Measurements from ENCODE around the gene CDC25A.
"Not testable (repeated sequence)": the region's sequence is repeated elsewhere in the genome, so short reads cannot be mapped to it uniquely, and the experiment has no call there.

Gene CDC25A

GRCh38 chr3:48188266-48189201 is at the start of gene CDC25A:
CDC25A (minus strand) TSS chr3:48188417; CDS start chr3:48187947, 470 bp downstream.
- DNase-seq (ENCODE audit: low read depth, low spot score) = peak; percentile 99

DNA sequence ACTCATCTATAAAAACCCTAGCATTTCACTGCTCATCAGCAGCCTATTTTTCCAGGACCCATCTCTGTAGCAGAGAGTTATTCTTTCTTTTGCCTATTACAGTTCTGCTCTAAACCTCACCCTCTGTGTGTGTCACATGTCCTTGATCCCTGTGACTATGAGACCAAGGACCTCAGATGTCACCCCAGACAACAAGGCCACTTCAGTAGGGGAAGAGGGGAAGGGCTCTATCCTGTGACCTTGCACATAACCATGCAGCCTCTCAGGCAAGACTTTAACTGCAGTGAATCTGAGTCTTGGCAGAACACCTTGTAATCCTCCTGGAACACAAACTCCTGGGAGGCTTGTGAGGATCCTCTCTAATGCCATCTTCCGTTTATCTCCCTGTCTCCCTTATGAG is 48.3 kb upstream of the CDC25A start:
- DNase-seq (ENCODE audit: low read depth, low spot score) = no peak

DNA sequence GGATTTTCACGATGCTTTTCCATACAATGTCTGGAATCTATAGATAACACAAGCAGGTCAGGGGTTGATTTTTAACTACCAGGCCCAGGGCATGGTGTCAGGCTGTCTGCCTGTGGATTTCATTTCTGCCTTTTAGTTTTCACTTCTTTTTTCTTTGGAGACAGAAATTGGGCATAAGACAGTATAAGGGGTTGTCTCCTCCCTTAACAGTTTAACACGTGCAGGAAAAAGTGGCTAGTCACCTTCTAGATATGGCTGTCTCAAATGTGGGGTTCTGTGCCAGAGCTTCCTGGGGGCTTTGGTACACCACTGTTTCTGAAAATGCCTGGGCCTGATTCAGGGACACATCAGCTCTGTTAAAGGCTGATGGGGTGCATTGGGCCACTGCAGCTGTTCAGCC is 45.3 kb upstream of the CDC25A start:
- no peak for DNase-seq (ENCODE audit: low read depth, low spot score)

- DNase-seq (ENCODE audit: low read depth, low spot score) = peak; percentile 78
These were observed 44.5 kb upstream of the CDC25A start for GRCh38 chr3:48232734-48233133.

DNA sequence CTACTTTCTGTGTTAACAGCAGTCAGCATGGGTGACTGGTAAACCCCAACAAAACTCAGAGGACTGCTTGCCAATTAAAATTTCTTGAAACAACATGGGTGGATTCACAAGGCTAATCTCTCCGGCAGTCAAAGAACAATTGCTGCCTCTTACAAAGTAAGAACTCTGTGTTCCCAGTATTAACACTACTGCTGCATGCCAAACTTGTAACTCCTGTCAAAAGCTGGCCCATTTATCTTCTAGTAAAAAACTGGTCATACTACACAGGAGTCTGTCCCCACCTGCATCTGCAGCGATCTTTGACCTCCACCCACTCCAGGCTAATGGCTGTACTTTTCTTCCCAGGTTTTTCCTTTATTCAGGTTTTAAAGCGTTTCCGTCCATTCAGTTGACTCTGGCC is 44.0 kb upstream of the CDC25A start:
- no peak for DNase-seq (ENCODE audit: low read depth, low spot score)

DNA sequence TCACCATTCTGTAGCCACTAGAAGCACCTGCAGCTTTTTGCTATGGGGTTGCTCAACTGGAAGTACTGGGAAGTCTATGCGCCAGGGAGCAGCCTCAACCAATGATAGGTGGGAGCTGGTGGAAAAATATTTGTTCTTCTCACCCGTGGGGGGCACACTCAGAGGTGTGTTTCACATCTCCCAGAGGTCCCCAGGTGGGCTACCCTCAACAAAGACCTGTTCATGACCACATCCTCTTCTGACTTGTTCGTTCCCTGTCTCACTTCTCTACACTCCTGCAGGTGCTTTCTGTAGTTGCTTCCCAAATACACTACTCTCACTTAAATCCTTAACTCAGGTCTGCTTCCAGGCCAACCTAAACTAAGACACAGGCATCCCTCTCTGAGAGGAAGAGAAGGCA is 38.7 kb upstream of the CDC25A start:
- no peak for DNase-seq (ENCODE audit: low read depth, low spot score)

DNA sequence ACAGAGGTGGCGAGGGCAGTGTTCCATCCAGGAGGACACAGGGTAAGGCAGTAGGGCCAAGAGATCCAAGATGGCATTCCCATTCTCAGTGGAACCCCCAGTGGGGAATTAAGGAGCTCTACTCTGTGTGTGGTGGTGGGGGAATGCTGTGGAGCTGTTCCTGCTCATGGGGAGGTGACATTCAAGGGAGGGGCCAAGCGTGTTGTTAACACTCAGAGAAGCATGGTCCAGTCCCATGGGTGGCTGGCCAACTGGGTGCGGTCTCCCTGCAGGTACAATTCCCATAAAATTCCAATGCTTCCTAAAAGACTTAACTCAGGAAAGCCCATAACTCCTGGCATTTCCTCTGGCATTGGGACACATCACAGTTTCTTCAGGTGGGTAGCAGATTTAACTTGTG is 37.4 kb upstream of the CDC25A start:
- DNase-seq (ENCODE audit: low read depth, low spot score) = no peak

- DNase-seq (ENCODE audit: low read depth, low spot score) = no peak
These were observed 34.6 kb upstream of the CDC25A start, which contains the start of gene CAMP for GRCh38 chr3:48222616-48223513. CAMP (plus strand) TSS chr3:48223495; CDS start chr3:48223512, 17 bp downstream.

DNA sequence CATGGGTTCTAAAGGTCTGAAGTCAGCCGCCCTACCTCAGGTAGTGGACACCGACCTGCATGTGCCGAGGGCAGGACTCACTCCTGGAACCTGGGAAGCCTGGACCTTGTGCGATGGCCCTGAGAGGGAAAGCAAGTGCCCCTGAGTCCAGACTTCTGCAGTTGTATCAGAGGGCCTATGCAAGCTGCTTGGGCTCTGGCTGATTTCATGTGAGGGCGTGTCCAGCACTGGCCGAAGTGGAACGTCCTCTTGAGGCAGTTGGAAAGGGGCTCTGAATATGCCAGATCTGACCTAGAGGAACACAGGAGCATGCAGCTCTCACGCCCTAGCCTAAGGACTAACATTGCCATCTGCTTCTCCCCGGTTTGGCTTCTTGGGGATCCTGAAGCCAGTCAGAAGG is 32.5 kb upstream of the CDC25A start:
- DNase-seq (ENCODE audit: low read depth, low spot score) = no peak

- DNase-seq (ENCODE audit: low read depth, low spot score) = no peak
These were observed 31.3 kb upstream of the CDC25A start for GRCh38 chr3:48219543-48219942.

DNA sequence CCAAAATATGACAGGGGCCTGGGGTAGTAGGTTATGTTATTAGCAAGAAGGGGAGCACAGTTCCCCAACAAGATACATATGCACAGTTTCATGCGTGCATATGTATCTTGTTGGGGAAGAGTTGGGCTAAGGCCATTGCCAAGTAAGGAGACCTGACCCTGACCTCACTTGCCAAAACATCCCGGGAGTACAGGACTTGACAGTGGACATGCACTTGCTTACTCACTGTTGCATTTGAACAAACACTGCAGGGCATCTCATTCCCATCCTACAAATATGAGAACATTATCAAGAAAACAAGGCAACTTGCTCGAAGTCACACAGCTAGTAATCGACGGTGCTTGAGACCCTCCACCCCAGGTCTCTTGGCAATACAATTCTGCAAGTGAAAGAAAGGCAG is 30.3 kb upstream of the CDC25A start:
- no peak for DNase-seq (ENCODE audit: low read depth, low spot score)

GRCh38 chr3:48217449-48217848 is 29.2 kb upstream of the CDC25A start:
- DNase-seq (ENCODE audit: low read depth, low spot score) = no peak

DNA sequence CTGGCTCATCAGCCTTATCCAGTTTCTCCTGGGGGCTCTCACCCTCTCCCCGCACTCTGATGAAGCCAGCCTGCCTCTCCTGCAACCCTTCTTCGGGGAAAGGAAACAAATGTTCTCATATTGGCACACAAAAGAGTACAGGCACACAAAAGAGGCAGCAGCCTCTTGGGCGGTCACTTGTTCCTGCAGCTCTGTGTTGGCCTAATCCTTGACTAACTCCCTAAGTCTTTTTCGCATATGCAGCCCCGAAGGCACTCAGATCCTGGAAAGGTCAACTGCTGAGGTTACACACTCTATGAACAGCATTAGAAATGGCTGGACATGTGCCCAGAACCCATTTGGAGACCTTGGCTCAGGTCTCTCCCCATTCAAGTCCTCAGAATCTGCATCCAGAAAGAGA is 27.7 kb upstream of the CDC25A start:
- DNase-seq (ENCODE audit: low read depth, low spot score) = no peak

DNA sequence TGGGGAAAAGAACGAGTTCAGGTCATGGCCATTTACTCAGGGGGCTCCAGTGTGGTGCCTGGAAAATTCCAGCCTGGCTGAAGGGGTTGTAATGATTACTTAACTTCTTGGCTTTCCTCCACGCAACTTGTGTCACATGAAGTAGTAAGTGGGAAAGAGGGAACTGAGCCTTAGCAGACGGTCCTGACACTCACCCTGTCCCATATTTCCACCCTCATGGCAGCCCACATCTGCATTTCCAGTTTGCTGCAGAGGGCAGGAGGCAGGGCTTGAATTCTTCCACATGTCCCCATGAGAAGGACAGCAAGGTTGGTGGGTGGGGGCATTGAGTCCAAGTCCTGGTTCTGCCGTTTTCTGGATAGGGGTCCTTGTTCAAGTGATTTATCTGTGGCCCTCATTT is 27.2 kb upstream of the CDC25A start:
- no peak for DNase-seq (ENCODE audit: low read depth, low spot score)

- no peak for DNase-seq (ENCODE audit: low read depth, low spot score)
These were observed 26.8 kb upstream of the CDC25A start for GRCh38 chr3:48215019-48215418.

DNA sequence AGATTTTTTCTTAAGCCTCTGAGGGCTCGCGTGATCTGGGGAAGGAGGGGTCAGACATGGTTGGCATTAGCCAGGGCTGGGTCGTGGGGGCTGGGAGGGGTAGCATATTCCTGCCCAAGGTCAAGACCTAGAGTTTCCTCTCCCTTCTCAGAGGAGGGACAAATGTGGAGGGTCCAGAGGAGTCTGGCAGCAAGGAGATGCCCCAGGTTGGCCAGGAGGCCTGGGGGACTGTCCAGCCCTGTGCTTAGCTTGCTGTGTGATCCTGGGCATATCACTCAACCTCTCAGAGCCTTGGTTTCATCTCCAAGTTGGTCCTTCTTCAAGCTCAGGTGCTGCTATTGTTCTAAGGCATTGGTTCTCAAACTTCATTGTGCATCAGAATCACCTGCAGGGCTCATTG is 26.0 kb upstream of the CDC25A start:
- DNase-seq (ENCODE audit: low read depth, low spot score) = no peak

- DNase-seq (ENCODE audit: low read depth, low spot score) = not testable (repeated sequence)
These were observed 23.6 kb upstream of the CDC25A start for GRCh38 chr3:48211776-48212175.

- DNase-seq (ENCODE audit: low read depth, low spot score) = not testable (repeated sequence)
These were observed 22.3 kb upstream of the CDC25A start for GRCh38 chr3:48210534-48210933.

- DNase-seq (ENCODE audit: low read depth, low spot score) = no peak
These were observed 21.2 kb upstream of the CDC25A start for GRCh38 chr3:48209445-48209844.

GRCh38 chr3:48208076-48208475 is 19.9 kb upstream of the CDC25A start:
- DNase-seq (ENCODE audit: low read depth, low spot score) = no peak

DNA sequence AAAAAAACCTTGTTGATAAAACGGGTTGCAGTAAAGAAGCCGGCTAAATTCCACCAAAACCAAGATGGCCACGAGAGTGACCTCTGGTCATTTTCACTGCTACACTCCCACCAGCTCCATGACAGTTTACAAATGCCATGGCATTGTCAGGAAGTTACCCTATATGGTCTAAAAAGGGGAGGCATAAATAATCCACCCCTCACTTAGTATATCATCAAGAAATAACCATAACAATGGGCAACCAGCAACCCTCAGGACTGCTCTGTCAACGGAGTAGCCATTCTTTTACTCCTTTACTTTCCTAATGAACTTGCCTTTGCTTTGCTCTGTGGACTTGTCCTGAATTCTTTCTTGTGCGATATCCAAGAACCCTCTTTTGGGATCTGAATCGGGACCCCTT is 14.4 kb upstream of the CDC25A start:
- no peak for DNase-seq (ENCODE audit: low read depth, low spot score)

- DNase-seq (ENCODE audit: low read depth, low spot score) = no peak
These were observed 10.9 kb upstream of the CDC25A start for GRCh38 chr3:48199117-48199516.

Data from iPS DF 19.7 (cell line).